Measurements from ENCODE around the gene TBC1D19.
"Not testable (repeated sequence)": the region's sequence is repeated elsewhere in the genome, so short reads cannot be mapped to it uniquely, and the experiment has no call there.

Gene TBC1D19

DNA sequence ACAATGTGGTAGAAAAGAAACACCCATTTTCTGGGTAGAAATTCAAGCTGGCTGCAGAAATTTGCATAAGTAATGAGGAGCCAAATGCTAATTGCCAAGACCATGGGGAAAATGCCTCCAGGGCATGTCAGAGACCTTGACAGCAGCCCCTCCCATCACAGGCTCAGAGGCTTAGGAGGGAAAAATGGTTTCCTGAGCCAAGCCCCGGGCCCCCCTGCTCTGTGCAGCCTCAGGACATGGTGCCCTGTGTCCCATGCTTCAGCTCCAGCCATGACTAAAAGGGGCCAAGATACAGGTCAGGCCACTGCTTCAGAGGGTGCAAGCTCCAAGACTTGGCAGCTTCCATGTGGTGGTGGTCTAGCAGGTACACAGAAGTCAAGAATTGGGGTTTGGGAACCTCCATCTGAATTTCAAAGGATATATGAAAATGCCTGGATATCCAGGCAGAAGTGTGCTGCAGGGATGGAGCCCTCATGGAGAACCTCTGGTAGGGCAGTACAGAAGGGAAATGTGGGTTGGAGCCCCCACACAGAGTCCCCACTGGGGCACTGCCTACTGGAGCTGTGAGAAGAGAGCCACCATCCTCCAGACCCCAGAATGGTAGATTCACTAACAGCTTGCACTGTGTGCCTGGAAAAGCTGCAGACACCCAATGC, 95.3 kb downstream of the TBC1D19 start:
- not testable (repeated sequence) for H3K4me1 ChIP-seq (ENCODE audit: control insufficient read depth, insufficient read depth, low read length); H3K4me3 ChIP-seq (ENCODE audit: low read length in 2 of 2); H3K36me3 ChIP-seq (ENCODE audit: control insufficient read depth in 2 of 2, insufficient read depth in 2 of 2, low read length in 2 of 2); H3K27me3 ChIP-seq (ENCODE audit: control insufficient read depth in 1 of 2, insufficient read depth in 2 of 2, low read length in 2 of 2); H3K9me3 ChIP-seq (ENCODE audit: control insufficient read depth in 2 of 2, low read length in 2 of 2); H3K27ac ChIP-seq (ENCODE audit: low read length); H3K9ac ChIP-seq (ENCODE audit: low read length in 2 of 2)

DNA sequence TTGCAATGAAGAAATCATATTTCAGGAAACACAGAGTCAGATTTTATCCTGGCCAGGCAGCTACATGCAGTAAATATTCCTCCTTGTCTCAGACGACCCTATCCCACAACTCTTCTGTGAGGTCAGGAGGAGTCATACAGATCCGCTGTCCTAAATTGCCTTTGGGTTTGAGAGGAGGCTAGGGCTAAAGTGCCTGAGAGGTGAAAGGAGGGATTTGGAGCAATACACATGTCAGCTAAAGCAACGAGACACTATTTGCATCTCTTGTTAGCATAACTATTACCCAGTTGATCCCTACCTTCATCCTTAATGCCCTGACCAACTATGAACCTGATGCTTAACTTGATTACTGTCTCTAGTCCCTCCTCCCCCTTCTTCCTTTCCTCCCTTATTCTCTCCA, 98.6 kb downstream of the TBC1D19 start:
- H3K27ac ChIP-seq (ENCODE audit: low read length) = no peak overlapping the region
- H3K27me3 ChIP-seq (ENCODE audit: control insufficient read depth in 1 of 2, insufficient read depth in 2 of 2, low read length in 2 of 2) = no peaks in the 10 kb centered on the region
- no peaks in the 10 kb centered on the region for H3K4me1 ChIP-seq (ENCODE audit: control insufficient read depth, insufficient read depth, low read length)
- no peaks in the 10 kb centered on the region for H3K9me3 ChIP-seq (ENCODE audit: control insufficient read depth in 2 of 2, low read length in 2 of 2)
- H3K9ac ChIP-seq (ENCODE audit: low read length in 2 of 2) = no peak overlapping the region
- no peak overlapping the region for H3K4me3 ChIP-seq (ENCODE audit: low read length in 2 of 2)
- H3K36me3 ChIP-seq (ENCODE audit: control insufficient read depth in 2 of 2, insufficient read depth in 2 of 2, low read length in 2 of 2) = peaks cover 0 to 4% of the 10 kb centered on the region in 2 donors

DNA sequence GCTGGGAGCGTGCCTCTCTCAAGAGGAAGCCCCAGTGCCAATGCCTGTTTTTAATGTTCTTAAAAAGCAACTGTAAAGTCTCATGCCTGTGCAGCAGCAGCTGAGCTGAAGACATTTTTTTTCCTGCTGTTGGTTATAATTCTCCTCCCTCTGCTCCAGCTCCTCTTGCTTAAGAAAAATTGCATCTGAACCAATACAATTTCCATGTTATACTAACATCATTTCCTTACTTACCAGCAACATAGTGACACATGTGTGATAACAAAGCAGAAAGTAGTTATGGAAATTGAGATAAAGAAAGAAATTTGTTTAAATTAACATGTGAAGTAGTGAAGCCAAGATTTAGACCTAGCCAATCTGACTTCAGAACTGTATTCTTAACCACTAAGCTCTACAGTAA, 101.4 kb downstream of the TBC1D19 start:
- Histone ChIP-seq H3K27me3 (ENCODE audit: control insufficient read depth in 1 of 2, insufficient read depth in 2 of 2, low read length in 2 of 2) (no peaks in the 10 kb centered on the region), H3K4me3 (ENCODE audit: low read length in 2 of 2) (no peak overlapping the region), H3K9ac (ENCODE audit: low read length in 2 of 2) (no peak overlapping the region), H3K4me1 (ENCODE audit: control insufficient read depth, insufficient read depth, low read length) (no peaks in the 10 kb centered on the region), H3K9me3 (ENCODE audit: control insufficient read depth in 2 of 2, low read length in 2 of 2) (no peaks in the 10 kb centered on the region), H3K36me3 (ENCODE audit: control insufficient read depth in 2 of 2, insufficient read depth in 2 of 2, low read length in 2 of 2) (peaks cover 4 to 6% of the 10 kb centered on the region in 2 donors), H3K27ac (ENCODE audit: low read length) (no peak overlapping the region)

DNA sequence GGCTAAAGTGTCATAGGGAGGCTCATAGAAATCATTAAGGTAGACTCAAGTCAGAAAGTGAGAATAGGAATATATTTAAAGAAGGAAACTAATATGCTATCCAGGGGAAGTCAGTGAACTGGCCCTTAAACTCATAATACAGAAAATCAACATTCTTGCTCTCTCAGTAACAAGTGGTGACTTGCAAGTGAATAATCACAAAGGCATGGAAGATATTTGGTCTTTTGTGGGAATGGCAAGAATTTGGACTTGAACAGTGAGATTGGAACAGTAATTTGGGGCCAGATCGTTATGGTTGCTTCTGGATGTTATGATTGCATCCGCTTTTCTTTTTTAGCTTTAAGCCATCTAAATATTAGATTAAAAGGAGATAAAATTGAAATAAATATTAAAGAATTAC, 103.8 kb downstream of the TBC1D19 start:
- Histone ChIP-seq H3K4me3 (ENCODE audit: low read length in 2 of 2) (no peak overlapping the region), H3K4me1 (ENCODE audit: control insufficient read depth, insufficient read depth, low read length) (no peaks in the 10 kb centered on the region), H3K27ac (ENCODE audit: low read length) (no peak overlapping the region), H3K9me3 (ENCODE audit: control insufficient read depth in 2 of 2, low read length in 2 of 2) (no peaks in the 10 kb centered on the region), H3K36me3 (ENCODE audit: control insufficient read depth in 2 of 2, insufficient read depth in 2 of 2, low read length in 2 of 2) (peaks cover 5 to 8% of the 10 kb centered on the region in 2 donors), H3K9ac (ENCODE audit: low read length in 2 of 2) (no peak overlapping the region), H3K27me3 (ENCODE audit: control insufficient read depth in 1 of 2, insufficient read depth in 2 of 2, low read length in 2 of 2) (no peaks in the 10 kb centered on the region)

DNA sequence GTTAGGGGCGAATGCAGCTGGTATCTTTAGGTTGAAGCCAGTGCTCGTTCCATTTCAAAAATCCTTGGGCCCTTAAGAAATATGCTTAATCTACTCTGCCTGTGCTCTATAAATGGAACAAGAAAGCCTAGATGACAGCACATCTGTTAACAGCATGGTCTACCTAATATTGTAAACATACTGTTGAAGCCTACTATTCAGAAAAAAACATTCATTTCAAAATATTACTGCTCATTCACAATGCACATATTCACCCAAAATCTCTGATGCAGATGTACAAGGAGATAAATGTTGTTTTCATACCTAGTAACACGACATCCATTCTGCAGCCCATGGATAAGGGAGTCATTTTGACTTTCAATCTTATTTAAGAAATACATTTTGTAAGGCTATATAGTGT, 106.6 kb downstream of the TBC1D19 start:
- peaks cover 5% of the 10 kb centered on the region in 2 donors for H3K36me3 ChIP-seq (ENCODE audit: control insufficient read depth in 2 of 2, insufficient read depth in 2 of 2, low read length in 2 of 2)
- no peak overlapping the region for H3K27ac ChIP-seq (ENCODE audit: low read length)
- H3K27me3 ChIP-seq (ENCODE audit: control insufficient read depth in 1 of 2, insufficient read depth in 2 of 2, low read length in 2 of 2) = no peaks in the 10 kb centered on the region
- H3K9me3 ChIP-seq (ENCODE audit: control insufficient read depth in 2 of 2, low read length in 2 of 2) = no peaks in the 10 kb centered on the region
- no peaks in the 10 kb centered on the region for H3K4me1 ChIP-seq (ENCODE audit: control insufficient read depth, insufficient read depth, low read length)
- H3K4me3 ChIP-seq (ENCODE audit: low read length in 2 of 2) = no peak overlapping the region
- no peak overlapping the region for H3K9ac ChIP-seq (ENCODE audit: low read length in 2 of 2)

DNA sequence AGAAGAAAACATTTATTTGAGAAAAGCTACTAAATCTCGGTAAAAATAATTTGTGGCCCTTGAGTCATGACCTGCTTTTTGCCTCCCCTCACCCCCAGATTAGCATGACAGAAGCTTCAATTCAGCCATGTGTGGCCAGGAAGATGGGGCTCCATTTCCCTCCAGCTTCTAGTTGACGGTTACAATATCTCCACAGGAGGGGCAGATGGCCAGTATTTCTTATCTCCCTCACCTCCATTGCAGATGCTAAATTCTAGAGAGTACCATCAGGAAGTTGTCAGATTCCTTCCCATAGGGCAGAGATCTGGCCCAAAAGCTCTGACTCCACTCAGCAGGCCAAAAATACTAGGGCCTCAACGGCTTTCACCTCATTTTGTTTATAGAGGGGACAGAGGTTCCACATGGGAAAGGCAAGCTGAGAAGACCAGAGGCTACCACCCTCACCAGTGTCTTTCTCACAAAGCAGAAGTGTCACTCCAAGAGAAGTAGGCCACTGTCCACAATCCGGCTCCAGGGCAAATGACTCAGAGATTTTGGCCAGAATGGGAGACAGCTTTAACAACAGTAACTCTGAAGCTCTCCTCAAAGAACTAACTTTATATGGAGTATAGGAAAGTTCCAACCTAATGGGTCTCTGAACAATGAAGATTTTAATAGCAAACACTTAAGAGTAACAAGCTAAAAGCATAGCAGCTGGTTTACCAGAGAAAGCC, 108.3 kb downstream of the TBC1D19 start:
- H3K27ac ChIP-seq (ENCODE audit: low read length) = no peak overlapping the region
- no peaks in the 10 kb centered on the region for H3K4me1 ChIP-seq (ENCODE audit: control insufficient read depth, insufficient read depth, low read length)

DNA sequence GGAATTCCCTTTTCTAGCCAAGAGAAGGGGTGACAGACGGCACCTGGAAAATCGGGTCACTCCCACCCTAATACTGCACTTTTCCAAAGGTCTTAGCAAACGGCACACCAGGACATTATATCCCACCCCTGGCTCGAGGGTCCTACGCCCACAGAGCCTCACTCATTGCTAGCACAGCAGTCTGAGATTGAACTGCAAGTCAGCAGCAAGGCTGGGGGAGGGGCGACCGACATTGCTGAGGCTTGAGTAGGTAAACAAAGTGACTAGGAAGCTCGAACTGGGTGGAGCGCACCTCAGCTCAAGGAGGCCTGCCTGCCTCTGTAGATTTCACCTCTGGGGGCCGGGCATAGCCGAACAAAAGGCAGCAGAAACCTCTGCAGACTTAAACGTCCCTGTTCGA, 110.2 kb downstream of the TBC1D19 start:
- H3K27ac ChIP-seq (ENCODE audit: low read length); H3K36me3 ChIP-seq (ENCODE audit: control insufficient read depth in 2 of 2, insufficient read depth in 2 of 2, low read length in 2 of 2); H3K4me3 ChIP-seq (ENCODE audit: low read length in 2 of 2); H3K4me1 ChIP-seq (ENCODE audit: control insufficient read depth, insufficient read depth, low read length); H3K27me3 ChIP-seq (ENCODE audit: control insufficient read depth in 1 of 2, insufficient read depth in 2 of 2, low read length in 2 of 2); H3K9me3 ChIP-seq (ENCODE audit: control insufficient read depth in 2 of 2, low read length in 2 of 2); H3K9ac ChIP-seq (ENCODE audit: low read length in 2 of 2): not testable (repeated sequence)

More for the DNA sequence above, 108.3 kb downstream of the TBC1D19 start:
- H3K9ac ChIP-seq (ENCODE audit: low read length in 2 of 2) = no peak overlapping the region
- no peak overlapping the region for H3K4me3 ChIP-seq (ENCODE audit: low read length in 2 of 2)
- H3K27me3 ChIP-seq (ENCODE audit: control insufficient read depth in 1 of 2, insufficient read depth in 2 of 2, low read length in 2 of 2) = no peaks in the 10 kb centered on the region
- peaks cover 5% of the 10 kb centered on the region in 2 donors for H3K36me3 ChIP-seq (ENCODE audit: control insufficient read depth in 2 of 2, insufficient read depth in 2 of 2, low read length in 2 of 2)
- H3K9me3 ChIP-seq (ENCODE audit: control insufficient read depth in 2 of 2, low read length in 2 of 2) = no peaks in the 10 kb centered on the region

DNA sequence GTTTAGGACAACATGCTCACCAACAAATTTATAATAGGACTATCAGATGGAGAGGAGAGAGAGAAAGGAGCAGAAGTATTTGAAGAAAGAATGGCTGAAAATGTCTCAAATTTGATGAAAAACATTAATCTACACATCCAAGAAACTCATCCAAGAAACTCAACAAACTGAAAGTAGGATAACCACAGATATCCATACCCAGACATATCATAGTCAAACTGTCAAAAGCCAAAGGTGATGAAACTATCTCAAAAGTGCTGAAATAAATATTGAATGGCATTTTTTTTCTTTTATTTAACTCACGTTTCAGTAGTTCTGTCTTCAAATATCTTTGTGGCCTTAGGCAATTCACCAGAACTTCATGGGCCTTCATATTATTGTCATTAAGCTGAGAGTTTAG, 116.2 kb downstream of the TBC1D19 start:
- Histone ChIP-seq H3K4me1 (ENCODE audit: control insufficient read depth, insufficient read depth, low read length) (no peaks in the 10 kb centered on the region), H3K9ac (ENCODE audit: low read length in 2 of 2) (no peak overlapping the region), H3K27ac (ENCODE audit: low read length) (no peak overlapping the region), H3K36me3 (ENCODE audit: control insufficient read depth in 2 of 2, insufficient read depth in 2 of 2, low read length in 2 of 2) (no peaks in the 10 kb centered on the region), H3K9me3 (ENCODE audit: control insufficient read depth in 2 of 2, low read length in 2 of 2) (no peaks in the 10 kb centered on the region), H3K4me3 (ENCODE audit: low read length in 2 of 2) (no peak overlapping the region), H3K27me3 (ENCODE audit: control insufficient read depth in 1 of 2, insufficient read depth in 2 of 2, low read length in 2 of 2) (no peaks in the 10 kb centered on the region)

DNA sequence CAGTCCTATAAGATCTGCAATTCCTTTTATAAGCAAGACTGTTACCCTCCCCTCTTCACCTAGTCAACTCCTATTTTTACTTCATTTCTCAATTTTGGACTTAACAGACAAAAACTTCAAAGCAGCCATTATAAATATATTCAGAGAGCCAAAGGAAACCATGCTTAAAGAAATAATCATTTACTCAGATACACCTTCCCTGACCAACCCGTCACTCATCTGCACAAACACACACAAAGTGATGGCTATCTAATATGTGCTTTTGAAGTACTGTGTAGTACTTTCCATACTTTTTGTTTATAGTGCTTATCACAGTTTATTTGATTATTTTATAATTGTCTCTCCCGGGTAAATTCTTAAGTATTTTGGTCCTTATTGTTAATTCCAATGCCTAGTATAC, 117.2 kb downstream of the TBC1D19 start:
- no peak overlapping the region for H3K4me3 ChIP-seq (ENCODE audit: low read length in 2 of 2)
- H3K9ac ChIP-seq (ENCODE audit: low read length in 2 of 2) = no peak overlapping the region
- H3K4me1 ChIP-seq (ENCODE audit: control insufficient read depth, insufficient read depth, low read length) = no peaks in the 10 kb centered on the region
- H3K36me3 ChIP-seq (ENCODE audit: control insufficient read depth in 2 of 2, insufficient read depth in 2 of 2, low read length in 2 of 2) = no peaks in the 10 kb centered on the region
- no peaks in the 10 kb centered on the region for H3K9me3 ChIP-seq (ENCODE audit: control insufficient read depth in 2 of 2, low read length in 2 of 2)
- H3K27ac ChIP-seq (ENCODE audit: low read length) = no peak overlapping the region
- H3K27me3 ChIP-seq (ENCODE audit: control insufficient read depth in 1 of 2, insufficient read depth in 2 of 2, low read length in 2 of 2) = no peaks in the 10 kb centered on the region

DNA sequence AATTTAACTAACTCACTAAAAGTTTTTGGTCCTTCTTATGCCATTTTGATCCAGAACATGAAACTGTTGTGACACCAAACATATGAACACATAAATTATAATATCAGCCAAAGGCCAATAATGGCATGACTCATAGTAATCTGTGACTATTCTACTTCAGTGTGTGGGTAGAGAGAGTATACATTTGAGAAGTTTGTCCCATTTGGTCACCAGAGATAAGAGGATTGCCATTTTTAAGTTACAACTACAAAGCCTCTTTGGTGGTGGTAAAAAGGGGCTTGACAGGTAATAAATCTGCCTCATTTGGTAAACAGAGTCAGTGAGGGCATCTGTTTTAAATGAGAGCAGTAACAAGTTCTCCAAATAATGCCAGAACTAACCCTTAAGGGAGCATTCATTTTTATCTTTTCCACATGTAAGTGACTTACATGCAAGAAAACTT, 117.9 kb downstream of the TBC1D19 start:
- H3K4me1 ChIP-seq (ENCODE audit: control insufficient read depth, insufficient read depth, low read length) = no peaks in the 10 kb centered on the region
- no peak overlapping the region for H3K27ac ChIP-seq (ENCODE audit: low read length)
- no peaks in the 10 kb centered on the region for H3K9me3 ChIP-seq (ENCODE audit: control insufficient read depth in 2 of 2, low read length in 2 of 2)
- no peaks in the 10 kb centered on the region for H3K27me3 ChIP-seq (ENCODE audit: control insufficient read depth in 1 of 2, insufficient read depth in 2 of 2, low read length in 2 of 2)
- no peak overlapping the region for H3K9ac ChIP-seq (ENCODE audit: low read length in 2 of 2)
- no peaks in the 10 kb centered on the region for H3K36me3 ChIP-seq (ENCODE audit: control insufficient read depth in 2 of 2, insufficient read depth in 2 of 2, low read length in 2 of 2)
- no peak overlapping the region for H3K4me3 ChIP-seq (ENCODE audit: low read length in 2 of 2)

DNA sequence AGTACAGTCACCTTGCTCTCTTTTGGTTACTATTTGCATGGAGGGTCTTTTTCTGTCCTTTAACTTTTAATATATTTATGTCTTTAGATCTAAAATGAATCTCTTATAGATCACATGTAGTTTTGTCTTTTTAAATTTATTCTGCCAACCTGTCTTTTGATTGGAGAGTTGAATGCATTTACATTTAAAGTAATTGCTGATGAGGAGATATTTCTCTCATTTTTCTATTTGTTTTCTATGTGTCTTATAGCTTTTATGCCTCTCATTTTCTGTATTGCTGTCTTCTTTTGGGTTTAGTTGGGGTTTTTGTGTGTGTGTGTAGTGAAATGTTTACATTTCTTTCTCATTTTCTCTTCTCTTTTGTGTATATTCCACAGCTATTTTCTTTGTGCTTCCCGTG, 123.5 kb downstream of the TBC1D19 start:
- H3K27ac ChIP-seq (ENCODE audit: low read length) = no peak overlapping the region
- H3K9me3 ChIP-seq (ENCODE audit: control insufficient read depth in 2 of 2, low read length in 2 of 2) = no peaks in the 10 kb centered on the region
- H3K4me3 ChIP-seq (ENCODE audit: low read length in 2 of 2) = no peak overlapping the region

More for the DNA sequence above, 123.5 kb downstream of the TBC1D19 start:
- no peak overlapping the region for H3K9ac ChIP-seq (ENCODE audit: low read length in 2 of 2)
- no peaks in the 10 kb centered on the region for H3K36me3 ChIP-seq (ENCODE audit: control insufficient read depth in 2 of 2, insufficient read depth in 2 of 2, low read length in 2 of 2)
- no peaks in the 10 kb centered on the region for H3K4me1 ChIP-seq (ENCODE audit: control insufficient read depth, insufficient read depth, low read length)
- H3K27me3 ChIP-seq (ENCODE audit: control insufficient read depth in 1 of 2, insufficient read depth in 2 of 2, low read length in 2 of 2) = no peaks in the 10 kb centered on the region

Data from stomach smooth muscle (tissue), 2 donors.